ENCODE measurements around the gene MRM3.
"Not testable (repeated sequence)": the region's sequence is repeated elsewhere in the genome, so short reads cannot be mapped to it uniquely, and the experiment has no call there.

MRM3 gene

DNA sequence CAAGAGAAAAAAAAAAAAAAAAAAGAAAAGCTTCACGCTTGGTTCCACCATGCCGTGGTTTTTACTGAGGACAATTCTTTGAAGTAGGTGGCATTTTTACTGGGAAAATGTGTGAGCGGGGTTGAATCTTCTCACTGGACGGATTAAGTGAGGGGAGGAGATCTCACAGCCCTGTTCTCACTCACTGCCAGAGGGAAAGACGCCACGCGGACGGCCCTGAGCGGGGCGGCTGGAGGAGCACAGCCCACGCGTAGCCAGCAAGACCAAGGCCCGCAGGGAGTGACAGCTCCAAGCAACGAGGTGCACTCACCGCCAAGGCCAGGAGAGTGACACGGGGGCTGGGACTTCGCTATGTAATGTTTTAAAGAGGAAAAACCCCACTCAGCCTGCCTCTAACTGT, 43.1 kb downstream of the MRM3 start:
- no peak for DNase-seq (ENCODE audit: low read depth)

GRCh38 chr17:826778-827177, 44.6 kb downstream of the MRM3 start:
- no peak for DNase-seq (ENCODE audit: low read depth)

DNA sequence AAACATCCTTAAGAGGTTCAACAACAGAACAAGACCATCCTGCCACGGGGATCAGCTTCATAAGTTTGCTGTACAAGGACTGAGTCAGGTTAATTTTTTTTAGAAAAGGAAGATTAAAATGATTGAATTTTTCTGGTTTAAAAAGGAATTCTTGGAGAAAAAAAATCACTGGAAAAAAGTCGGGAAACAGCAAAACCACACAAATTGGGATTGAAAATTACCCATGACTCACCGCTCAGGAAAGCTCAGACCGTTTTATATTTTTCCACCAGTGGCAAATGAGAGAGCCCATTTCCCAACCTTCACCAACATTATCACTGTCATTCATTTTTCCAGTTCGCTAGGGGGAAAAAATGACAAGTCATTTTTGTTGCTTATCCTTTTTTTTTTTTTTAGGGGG, 46.6 kb downstream of the MRM3 start:
- no peak for DNase-seq (ENCODE audit: low read depth)

DNA sequence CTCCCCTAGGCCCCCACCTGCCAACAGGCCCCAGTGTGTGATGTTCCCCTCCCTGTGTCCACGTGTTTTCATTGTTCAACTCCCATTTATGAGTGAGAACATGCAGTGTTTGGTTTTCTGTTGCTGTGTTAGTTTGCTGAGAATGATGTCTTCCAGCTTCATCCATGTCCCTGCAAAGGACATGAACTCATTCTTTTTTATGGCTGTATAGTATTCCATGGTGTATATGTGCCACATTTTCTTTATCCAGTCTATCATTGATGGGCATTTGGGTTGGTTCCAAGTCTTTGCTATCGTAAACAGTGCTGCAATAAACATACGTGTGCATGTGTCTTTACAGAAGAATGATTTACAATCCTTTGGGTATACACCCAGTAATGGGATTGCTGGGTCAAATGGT, 47.5 kb downstream of the MRM3 start:
- not testable (repeated sequence) for DNase-seq (ENCODE audit: low read depth)

GRCh38 chr17:830381-830780, 48.2 kb downstream of the MRM3 start:
- DNase-seq (ENCODE audit: low read depth), result no peak

GRCh38 chr17:830950-831349, 48.8 kb downstream of the MRM3 start:
- no peak for DNase-seq (ENCODE audit: low read depth)

DNA sequence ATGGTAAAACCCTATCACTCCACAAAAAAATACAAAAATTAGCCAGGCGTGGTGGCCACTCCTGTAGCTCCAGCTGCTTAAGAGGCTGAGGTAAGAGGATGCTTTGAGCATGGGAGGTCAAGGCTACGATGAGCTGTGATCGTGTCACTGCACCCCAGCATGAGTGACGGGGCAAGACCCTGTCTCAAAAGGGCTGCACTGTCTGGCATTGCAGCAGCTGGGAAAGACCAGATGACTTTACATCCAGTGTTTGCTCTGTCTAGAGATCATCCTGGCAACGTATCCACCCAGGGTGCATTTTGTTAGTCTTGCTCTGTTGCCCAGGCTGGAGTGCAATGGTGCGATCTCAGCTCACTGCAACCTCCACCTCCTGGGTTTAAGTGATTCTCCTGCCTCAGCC, 52.0 kb downstream of the MRM3 start:
- DNase-seq (ENCODE audit: low read depth), result no peak

DNA sequence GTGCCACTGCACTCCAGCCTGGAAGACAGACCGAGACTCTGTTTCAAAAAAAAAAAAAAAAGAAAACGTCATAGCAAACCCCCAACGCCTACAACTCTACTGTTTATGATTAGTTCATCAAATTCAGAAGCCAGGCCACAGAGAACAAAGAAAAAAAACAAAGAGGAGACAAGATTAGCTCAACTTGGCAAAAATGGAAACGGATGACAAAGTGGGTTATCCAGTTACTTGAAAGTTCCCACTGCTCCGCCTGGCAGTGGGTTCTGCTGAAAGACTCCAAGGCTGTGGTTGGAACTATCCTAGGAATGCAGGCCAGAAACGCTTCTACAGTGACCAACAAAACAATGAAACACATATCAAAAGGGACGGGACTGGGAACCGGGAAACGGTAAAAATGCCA, 53.1 kb downstream of the MRM3 start:
- no peak for DNase-seq (ENCODE audit: low read depth)

- not testable (repeated sequence) for DNase-seq (ENCODE audit: low read depth)
Observed at GRCh38 chr17:835721-836120, 53.6 kb downstream of the MRM3 start.

GRCh38 chr17:836151-836550, 54.0 kb downstream of the MRM3 start:
- DNase-seq (ENCODE audit: low read depth), result no peak

DNA sequence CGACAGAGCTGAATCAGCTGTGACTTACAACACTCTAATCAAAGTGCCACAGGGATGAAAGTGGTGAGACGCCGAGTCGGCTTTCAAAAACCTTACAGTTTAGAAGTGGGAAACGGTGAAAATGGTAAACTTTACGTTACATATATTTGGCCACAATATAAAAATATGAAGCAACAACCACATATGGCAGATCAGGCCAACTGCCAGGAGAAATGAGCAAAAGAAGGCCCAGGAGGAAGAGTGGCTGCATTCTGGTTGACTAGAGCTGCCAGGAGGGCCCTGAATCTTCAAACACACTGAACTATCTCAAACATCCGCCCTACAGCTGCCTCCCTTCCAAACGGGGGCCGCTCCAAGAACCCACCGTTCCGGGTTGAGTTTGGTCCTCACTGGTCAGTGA, 56.3 kb downstream of the MRM3 start:
- no peak for DNase-seq (ENCODE audit: low read depth)

- DNase-seq (ENCODE audit: low read depth), result no peak
Observed at GRCh38 chr17:841313-841712, 59.2 kb downstream of the MRM3 start.

Measured in stimulated activated CD8-positive, alpha-beta memory T cell treated with anti-CD3 and anti-CD28 coated beads, Interleukin-15, amount 100 ng/mL, for 24 hours (primary cell).